HepG2 (cell line): ENCODE results near the gene C1QTNF12. TPM values are rescaled to one million over a fixed set of nuclear protein-coding genes. Genes with fewer than 3 reads are reported as not detected.

Experiments
- GLI4 ChIP-seq: sonication (generic); formaldehyde crosslinking; IDR thresholded peaks from 2 replicates; pipeline ENCODE4 v1.5.1; 2020; ENCODE audit warnings: missing genetic modification reagents, mild to moderate bottlenecking, moderate library complexity, borderline replicate concordance
- GPN1 ChIP-seq: sonication (generic); formaldehyde crosslinking; IDR thresholded peaks from 2 replicates; pipeline ENCODE4 v1.5.1; 2020; ENCODE audit warnings: missing genetic modification reagents, borderline replicate concordance
- KMT2A ChIP-seq: sonication (generic); formaldehyde crosslinking; IDR thresholded peaks from 2 replicates; pipeline ENCODE4 v1.4.0; 2020; ENCODE audit warnings: missing genetic modification reagents
- MEF2D ChIP-seq: sonication (generic); formaldehyde crosslinking; IDR thresholded peaks from 2 replicates; pipeline ENCODE4 v1.5.1; 2020; ENCODE audit warnings: mild to moderate bottlenecking, missing genetic modification reagents
- NFATC3 ChIP-seq: sonication (generic); formaldehyde crosslinking; IDR thresholded peaks from 2 replicates; pipeline ENCODE4 v1.5.1; 2020; ENCODE audit warnings: mild to moderate bottlenecking, missing genetic modification reagents
- PBX2 ChIP-seq: IDR thresholded peaks from 2 replicates; pipeline ENCODE4 v1.6.1; 2016; ENCODE audit warnings: control low read depth
- POLR2AphosphoS5 ChIP-seq: IDR thresholded peaks from 2 replicates; pipeline ENCODE4 v1.6.1; 2012; ENCODE audit warnings: low read depth, low read length
- TCF7 ChIP-seq: sonication (generic); IDR thresholded peaks from 2 replicates; pipeline ENCODE4 v1.6.1; 2016; ENCODE audit warnings: antibody characterized with exemption, low read depth
- TEAD2 ChIP-seq: sonication (generic); formaldehyde crosslinking; IDR thresholded peaks from 2 replicates; pipeline ENCODE4 v1.9.0; 2021; ENCODE audit warnings: missing genetic modification reagents
- TEF ChIP-seq: sonication (generic); formaldehyde crosslinking; IDR thresholded peaks from 2 replicates; pipeline ENCODE4 v1.5.0; 2020; ENCODE audit warnings: missing genetic modification reagents
- ZBTB34 ChIP-seq: sonication (generic); formaldehyde crosslinking; IDR thresholded peaks from 2 replicates; pipeline ENCODE4 v1.8.0; 2022; ENCODE audit warnings: mild to moderate bottlenecking, missing genetic modification reagents
- ZKSCAN1 ChIP-seq: fragments of 150-350 bp; IDR thresholded peaks from 2 replicates; pipeline ENCODE4 v1.6.1; 2014; ENCODE audit warnings: low read length
- ZNF234 ChIP-seq: sonication (generic); formaldehyde crosslinking; conservative IDR thresholded peaks from 2 replicates; pipeline ENCODE4 v1.5.1; 2020; ENCODE audit warnings: mild to moderate bottlenecking, missing genetic modification reagents
- ZNF331 ChIP-seq: sonication (generic); formaldehyde crosslinking; IDR thresholded peaks from 2 replicates; pipeline ENCODE4 v1.4.0; 2020; ENCODE audit warnings: missing genetic modification reagents
- ZNF451 ChIP-seq: sonication (generic); formaldehyde crosslinking; IDR thresholded peaks from 2 replicates; pipeline ENCODE4 v1.5.0; 2020; ENCODE audit warnings: mild to moderate bottlenecking, missing genetic modification reagents
- polyA plus RNA-seq, 8 experiments: library from polyadenylated mRNA; depleted of rRNA in 3 of 8; stranded (reverse) in 7 of 8; unstranded in 1 of 8; fragments of >200 nt; fragmentation: Illumina TruSeq in 4 of 8; extraction: Trizol in 4 of 8; gene quantifications; 2 replicates each; pipeline versions ENCODE4 v1.2.1 to v1.2.3, GENCODE V29; 2011 to 2016; ENCODE audit warnings: low read depth in 4 of 8, missing spikeins in 1 of 8, mixed read lengths in 1 of 8; ENCODE audit not compliant: insufficient read depth in 1 of 8
- total RNA-seq, 5 experiments: library from RNA; depleted of rRNA; stranded (reverse); fragments of >200 nt; fragmentation: Illumina TruSeq; extraction: Trizol; gene quantifications; 2 replicates each; pipeline ENCODE4 v1.2.3, GENCODE V29; 2016; ENCODE audit warnings: low read depth in 1 of 5
- TF ChIP-seq, protein P1 (sequence below): sonication (generic); formaldehyde crosslinking; IDR thresholded peaks from 2 replicates; pipeline ENCODE4 v1.4.0; 2020; ENCODE audit warnings: missing genetic modification reagents, mild to moderate bottlenecking, borderline replicate concordance
- TF ChIP-seq, protein P2 (sequence below), 2 experiments: fragments of 450-650 bp in 1 of 2; sonication (generic) in 1 of 2; formaldehyde crosslinking; IDR thresholded peaks; 2 replicates each; pipeline versions ENCODE4 v1.5.0 to v1.8.0; 2020 to 2022; ENCODE audit warnings: mild to moderate bottlenecking in 1 of 2, missing genetic modification reagents in 1 of 2
- TF ChIP-seq, protein P3 (sequence below): sonication (generic); formaldehyde crosslinking; IDR thresholded peaks from 2 replicates; pipeline ENCODE4 v1.4.0; 2020; ENCODE audit warnings: mild to moderate bottlenecking, missing genetic modification reagents, borderline replicate concordance

Gene C1QTNF12
- total and polyA plus RNA-seq, 2 of the 13 experiments (the other 11 are each of a cell fraction or from before 2014, with no cell fraction given): 0.18 to 0.64 TPM

DNA sequence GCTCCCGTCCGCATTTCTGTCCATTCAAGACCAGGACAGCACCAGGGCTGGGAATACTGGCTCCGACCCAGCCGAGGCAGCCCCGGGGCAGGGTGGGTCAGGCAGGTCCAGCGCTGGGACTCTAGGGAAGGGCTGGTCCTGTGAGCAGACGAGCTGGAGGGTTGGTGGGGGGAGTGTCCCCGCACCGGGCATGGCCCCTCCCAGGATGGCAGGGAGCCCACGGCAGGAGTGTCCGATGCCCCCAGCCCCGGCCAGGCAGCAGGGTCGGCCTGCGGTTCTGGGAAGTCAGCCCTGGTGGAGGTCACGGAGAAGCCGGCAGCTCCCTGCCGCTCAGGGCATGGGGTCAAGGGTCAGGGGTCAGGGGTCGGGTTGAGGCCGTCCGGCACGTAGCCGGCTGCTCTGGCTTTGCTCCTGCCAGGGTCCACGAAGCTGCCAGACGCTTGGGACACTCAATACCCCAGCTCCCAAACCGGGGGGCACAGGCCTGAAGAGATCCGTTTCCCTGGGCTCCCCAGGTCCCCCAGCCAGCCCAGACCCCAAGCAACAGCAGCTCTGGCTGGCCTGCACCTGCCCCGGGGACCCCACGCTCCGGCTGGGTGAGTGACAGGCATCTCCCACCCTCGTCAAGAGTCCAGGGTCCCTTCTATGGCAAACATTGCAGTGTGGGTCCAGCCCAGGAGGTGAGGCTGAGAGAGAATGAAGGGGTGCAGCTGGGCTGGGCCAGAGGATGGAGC is 6.7 kb downstream of the C1QTNF12 start (continued):
- TF ChIP-seq, protein P1, sequence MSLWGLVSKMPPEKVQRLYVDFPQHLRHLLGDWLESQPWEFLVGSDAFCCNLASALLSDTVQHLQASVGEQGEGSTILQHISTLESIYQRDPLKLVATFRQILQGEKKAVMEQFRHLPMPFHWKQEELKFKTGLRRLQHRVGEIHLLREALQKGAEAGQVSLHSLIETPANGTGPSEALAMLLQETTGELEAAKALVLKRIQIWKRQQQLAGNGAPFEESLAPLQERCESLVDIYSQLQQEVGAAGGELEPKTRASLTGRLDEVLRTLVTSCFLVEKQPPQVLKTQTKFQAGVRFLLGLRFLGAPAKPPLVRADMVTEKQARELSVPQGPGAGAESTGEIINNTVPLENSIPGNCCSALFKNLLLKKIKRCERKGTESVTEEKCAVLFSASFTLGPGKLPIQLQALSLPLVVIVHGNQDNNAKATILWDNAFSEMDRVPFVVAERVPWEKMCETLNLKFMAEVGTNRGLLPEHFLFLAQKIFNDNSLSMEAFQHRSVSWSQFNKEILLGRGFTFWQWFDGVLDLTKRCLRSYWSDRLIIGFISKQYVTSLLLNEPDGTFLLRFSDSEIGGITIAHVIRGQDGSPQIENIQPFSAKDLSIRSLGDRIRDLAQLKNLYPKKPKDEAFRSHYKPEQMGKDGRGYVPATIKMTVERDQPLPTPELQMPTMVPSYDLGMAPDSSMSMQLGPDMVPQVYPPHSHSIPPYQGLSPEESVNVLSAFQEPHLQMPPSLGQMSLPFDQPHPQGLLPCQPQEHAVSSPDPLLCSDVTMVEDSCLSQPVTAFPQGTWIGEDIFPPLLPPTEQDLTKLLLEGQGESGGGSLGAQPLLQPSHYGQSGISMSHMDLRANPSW (CRISPR knock-in tag): no peak
- TF ChIP-seq ZNF234 (no peak), ZBTB34 (CRISPR knock-in tag) (no peak), PBX2 (CRISPR knock-in tag) (peak; percentile 78), MEF2D (peak; percentile 72), GLI4 (CRISPR knock-in tag) (peak; percentile 40; the same call in 1 of the 2 replicates), TEF (CRISPR knock-in tag) (no peak), TEAD2 (no peak), ZKSCAN1 (no peak), KMT2A (CRISPR knock-in tag) (no peak), TCF7 (no peak), ZNF451 (CRISPR knock-in tag) (no peak), GPN1 (no peak), ZNF331 (CRISPR knock-in tag) (no peak), NFATC3 (no peak), POLR2AphosphoS5 (peak; percentile 33; the same call in 1 of the 2 replicates)
- TF ChIP-seq, protein P2, sequence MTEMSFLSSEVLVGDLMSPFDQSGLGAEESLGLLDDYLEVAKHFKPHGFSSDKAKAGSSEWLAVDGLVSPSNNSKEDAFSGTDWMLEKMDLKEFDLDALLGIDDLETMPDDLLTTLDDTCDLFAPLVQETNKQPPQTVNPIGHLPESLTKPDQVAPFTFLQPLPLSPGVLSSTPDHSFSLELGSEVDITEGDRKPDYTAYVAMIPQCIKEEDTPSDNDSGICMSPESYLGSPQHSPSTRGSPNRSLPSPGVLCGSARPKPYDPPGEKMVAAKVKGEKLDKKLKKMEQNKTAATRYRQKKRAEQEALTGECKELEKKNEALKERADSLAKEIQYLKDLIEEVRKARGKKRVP (CRISPR knock-in tag; IDR thresholded peaks at IDR 0.05): no peak
- TF ChIP-seq, protein P3, sequence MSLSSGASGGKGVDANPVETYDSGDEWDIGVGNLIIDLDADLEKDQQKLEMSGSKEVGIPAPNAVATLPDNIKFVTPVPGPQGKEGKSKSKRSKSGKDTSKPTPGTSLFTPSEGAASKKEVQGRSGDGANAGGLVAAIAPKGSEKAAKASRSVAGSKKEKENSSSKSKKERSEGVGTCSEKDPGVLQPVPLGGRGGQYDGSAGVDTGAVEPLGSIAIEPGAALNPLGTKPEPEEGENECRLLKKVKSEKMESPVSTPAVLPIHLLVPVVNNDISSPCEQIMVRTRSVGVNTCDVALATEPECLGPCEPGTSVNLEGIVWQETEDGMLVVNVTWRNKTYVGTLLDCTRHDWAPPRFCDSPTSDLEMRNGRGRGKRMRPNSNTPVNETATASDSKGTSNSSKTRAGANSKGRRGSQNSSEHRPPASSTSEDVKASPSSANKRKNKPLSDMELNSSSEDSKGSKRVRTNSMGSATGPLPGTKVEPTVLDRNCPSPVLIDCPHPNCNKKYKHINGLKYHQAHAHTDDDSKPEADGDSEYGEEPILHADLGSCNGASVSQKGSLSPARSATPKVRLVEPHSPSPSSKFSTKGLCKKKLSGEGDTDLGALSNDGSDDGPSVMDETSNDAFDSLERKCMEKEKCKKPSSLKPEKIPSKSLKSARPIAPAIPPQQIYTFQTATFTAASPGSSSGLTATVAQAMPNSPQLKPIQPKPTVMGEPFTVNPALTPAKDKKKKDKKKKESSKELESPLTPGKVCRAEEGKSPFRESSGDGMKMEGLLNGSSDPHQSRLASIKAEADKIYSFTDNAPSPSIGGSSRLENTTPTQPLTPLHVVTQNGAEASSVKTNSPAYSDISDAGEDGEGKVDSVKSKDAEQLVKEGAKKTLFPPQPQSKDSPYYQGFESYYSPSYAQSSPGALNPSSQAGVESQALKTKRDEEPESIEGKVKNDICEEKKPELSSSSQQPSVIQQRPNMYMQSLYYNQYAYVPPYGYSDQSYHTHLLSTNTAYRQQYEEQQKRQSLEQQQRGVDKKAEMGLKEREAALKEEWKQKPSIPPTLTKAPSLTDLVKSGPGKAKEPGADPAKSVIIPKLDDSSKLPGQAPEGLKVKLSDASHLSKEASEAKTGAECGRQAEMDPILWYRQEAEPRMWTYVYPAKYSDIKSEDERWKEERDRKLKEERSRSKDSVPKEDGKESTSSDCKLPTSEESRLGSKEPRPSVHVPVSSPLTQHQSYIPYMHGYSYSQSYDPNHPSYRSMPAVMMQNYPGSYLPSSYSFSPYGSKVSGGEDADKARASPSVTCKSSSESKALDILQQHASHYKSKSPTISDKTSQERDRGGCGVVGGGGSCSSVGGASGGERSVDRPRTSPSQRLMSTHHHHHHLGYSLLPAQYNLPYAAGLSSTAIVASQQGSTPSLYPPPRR: peak; percentile 76
